ENCODE results near the gene PLCXD1.
"Not testable (repeated sequence)": the region's sequence is repeated elsewhere in the genome, so short reads cannot be mapped to it uniquely, and the experiment has no call there.

The PLCXD1 gene

GRCh38 chrX:316351-317325 is 35.5 kb downstream of the PLCXD1 start:
- no peak for DNase-seq (ENCODE audit: low spot score)

DNA sequence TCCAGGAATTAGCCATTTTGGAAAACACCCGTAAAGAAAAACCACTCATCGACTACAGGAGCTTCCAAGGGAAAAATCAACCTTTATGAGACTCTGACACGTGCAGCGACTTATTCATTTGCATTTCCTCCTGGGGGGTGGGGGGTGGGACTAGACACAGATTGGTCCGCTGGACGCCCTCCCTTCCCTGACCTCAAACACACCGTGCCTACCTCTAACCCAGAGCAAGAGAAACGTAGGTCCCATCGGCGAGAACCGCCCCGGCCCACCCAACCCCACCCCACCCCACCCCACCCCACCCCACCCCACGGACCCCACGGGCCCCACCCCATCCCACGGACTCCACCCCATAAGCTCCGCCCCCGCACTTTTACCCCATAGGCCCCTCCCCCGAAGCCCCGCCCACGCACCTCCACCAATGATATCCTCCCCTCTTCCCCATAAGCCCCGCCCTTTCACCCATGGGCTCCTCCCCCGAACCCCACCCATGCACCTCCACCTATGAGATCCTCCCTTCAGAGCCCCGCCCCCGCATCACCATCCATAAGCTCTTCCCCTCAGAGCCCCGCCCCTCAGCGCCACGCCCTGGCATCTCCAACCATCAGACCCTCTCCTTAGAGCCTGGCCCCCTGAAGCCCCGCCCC is 36.4 kb downstream of the PLCXD1 start:
- DNase-seq (ENCODE audit: low spot score): no peak

DNA sequence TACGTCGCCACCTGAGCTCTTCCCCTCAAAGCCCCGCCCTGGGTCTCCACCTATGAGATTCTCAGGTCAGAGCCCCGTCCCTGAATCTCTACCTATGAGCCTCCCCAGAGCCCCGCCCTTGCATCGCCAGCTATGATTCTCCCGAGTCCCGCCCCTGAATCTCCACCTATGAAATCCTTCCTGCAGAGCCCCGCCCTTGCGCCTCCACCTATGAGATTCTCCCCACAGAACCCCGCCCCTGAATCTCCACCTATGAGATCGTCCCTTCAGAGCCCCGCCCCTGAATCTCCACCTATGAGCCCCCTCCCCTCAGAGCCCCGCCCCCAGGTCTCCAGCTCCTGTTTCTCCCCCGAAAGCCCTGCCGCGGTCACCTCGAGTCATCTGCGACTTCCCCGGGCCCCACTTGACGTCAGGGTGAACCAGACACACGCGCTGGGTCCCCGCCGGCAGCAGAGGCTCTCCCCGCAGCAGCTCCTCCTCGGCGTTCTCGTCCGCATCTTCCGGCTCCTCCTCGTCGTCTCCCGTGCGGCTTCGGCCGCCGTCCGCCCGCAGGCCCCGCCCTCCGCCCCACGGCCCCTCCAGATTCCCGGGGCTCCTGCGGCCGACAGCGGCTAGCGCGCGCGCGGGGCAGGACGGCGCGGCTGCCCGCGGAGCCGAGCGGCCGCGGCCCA is 37.0 kb downstream of the PLCXD1 start:
- DNase-seq (ENCODE audit: low spot score): peak; percentile 99

- peak; percentile 100 for DNase-seq (ENCODE audit: low spot score)
These were observed 37.8 kb downstream of the PLCXD1 start, which contains the start of gene GTPBP6 for GRCh38 chrX:318739-319578. Gene GTPBP6, minus strand, starts transcription at chrX:318796. Its CDS starts 9 bp downstream, at chrX:318787.

DNA sequence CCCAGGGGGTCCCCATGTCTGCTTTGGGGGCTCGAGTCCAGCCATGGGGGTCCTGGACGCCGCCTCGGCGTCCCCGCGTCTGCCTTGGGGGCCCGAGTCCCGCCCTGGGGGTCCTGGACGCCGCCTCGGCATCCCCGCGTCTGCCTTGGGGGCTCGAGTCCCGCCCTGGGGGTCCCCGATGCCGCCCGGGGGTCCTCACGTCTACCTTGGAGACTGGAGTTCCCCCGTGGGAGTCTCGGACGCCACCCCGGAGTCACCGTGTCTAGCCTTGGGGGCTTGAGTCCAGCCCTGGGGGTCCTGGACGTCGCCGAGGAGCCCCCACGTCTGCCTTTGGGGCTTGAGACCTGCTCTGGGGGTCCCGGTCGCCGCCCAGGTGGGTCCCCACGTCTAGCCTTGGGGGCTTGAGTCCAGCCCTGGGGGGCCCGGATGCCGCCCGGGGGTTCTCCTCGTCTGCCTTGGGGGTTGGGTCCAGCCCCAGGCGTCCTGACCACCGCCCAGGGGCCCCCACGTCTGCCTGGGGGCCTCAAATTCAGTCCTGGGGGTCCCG is 38.5 kb downstream of the PLCXD1 start:
- DNase-seq (ENCODE audit: low spot score): peak; percentile 22

DNA sequence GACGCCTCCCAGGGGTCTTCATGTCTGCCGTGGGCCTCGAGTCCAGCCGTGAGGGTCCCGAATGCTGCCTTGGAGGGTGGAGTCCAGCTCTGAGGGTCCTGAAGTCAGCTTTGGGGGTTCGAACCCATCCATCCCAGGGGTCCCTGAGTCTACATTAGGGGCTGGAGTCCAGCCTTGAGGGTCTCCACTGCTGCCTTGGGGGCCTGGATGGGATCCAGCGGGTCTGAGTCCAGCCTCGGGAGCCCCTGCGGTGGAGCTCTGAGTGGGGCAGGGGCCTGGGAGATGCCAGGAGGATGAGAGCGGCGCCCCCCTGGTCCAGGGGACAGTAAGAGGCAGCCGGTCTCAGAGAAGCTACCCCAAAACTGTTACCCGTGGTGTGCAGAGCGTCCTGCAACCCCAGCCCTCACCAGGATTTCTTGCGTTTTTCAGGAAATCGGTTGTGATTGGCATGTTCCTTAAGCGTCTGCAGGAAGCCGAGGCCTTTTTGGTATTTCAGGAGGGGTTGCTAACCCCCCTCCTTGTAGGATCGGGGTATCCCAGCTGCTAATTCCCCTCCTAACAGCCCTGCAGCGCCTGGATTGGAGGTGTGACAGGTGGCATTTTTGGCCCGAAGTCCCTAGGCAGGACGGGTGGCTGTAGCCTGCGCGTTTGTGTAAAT is 39.1 kb downstream of the PLCXD1 start:
- DNase-seq (ENCODE audit: low spot score): peak; percentile 19

DNA sequence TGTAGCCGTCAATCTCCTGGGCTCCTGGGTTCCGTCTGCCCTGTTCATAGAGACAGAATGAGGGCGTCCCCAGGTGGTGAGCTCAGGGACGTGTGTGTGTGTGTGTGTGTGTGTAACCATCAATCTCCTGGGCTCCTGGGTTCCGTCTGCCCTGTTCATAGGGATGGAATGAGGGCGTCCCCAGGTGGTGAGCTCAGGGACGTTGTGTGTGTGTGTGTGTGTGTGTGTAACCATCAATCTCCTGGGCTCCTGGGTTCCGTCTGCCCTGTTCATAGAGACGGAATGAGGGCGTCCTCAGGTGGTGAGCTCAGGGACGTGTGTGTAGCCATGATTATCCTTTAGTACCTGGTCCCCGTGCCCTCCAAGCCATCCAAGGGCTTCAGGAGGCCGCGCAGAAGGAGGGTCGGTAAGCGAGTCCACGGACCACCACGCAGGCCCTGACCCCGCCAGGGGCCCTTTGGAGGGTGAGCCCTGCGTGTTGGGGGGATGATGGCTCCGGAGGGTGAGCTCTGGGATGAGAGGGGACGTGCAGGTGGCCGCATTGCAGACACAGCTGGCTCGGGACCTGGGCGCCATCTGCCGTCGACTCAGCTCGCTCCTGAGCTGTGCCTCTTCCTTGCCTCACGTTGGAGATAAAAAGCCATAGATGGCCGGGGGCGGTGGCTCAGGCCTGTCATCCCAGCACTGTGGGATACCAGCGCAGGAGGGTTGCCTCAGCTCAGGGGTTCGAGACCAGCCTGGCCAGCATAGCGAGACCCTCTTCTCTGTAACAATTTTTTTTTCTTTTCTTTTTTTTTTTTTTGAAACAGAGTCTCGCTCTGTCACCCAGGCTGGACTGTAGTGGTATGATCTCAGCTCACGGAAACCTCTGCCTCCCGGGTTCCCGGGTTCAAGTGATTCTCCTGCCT is 42.8 kb downstream of the PLCXD1 start:
- peak; percentile 35 for DNase-seq (ENCODE audit: low spot score)

DNA sequence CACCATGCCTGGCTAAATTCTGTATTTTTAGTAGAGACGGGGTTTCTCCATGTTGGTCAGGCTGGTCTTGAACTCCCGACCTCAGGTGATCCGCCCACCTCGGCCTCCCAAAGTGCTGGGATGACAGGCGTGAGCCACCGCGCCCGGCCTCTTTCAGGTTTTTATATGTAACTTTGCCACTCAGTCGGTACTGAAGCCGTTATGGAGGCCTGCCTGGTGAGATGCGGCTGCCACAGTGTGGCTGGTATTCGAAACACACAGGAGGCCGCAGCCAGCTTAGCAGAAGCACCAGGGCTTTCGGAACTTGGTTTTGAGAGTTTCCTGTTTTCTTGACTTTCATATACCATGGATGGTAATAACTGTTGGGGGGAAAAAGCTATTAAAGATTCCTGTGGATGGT is 43.5 kb downstream of the PLCXD1 start:
- DNase-seq (ENCODE audit: low spot score): not testable (repeated sequence)

- no peak for DNase-seq (ENCODE audit: low spot score)
These were observed 46.5 kb downstream of the PLCXD1 start for GRCh38 chrX:327660-328126.

DNA sequence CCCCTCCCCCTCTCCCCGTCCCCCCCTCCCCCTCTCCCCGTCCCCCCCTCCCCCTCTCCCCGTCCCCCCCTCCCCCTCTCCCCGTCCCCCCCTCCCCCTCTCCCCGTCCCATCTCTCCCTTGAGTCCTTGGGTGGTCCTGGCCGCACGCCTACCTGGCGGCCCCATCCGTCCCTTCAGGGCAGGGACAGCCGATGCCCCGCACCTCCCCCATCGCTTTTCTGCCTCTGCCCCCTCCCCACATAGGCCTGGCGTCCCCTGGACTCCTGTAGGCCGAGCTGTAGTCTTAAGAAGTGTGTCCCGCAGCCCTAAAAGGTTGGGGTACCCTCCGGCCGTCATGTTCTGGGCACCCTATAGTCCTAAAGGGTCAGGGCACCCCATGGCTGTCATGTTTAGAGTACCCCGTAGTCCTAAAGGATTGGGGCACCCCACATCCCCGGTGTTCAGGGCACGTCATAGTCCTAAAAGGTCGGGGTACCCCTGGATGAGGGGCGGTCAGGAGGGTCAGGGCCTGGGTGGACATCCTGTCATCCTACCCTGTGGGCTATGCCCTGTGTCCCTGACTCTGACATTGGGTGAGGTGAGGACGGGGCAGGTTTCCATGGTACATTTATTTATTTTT is 48.2 kb downstream of the PLCXD1 start:
- DNase-seq (ENCODE audit: low spot score): no peak

- DNase-seq (ENCODE audit: low spot score): not testable (repeated sequence)
These were observed 49.1 kb downstream of the PLCXD1 start for GRCh38 chrX:330141-330725.

GRCh38 chrX:330726-331150 is 49.6 kb downstream of the PLCXD1 start:
- DNase-seq (ENCODE audit: low spot score): no peak

DNA sequence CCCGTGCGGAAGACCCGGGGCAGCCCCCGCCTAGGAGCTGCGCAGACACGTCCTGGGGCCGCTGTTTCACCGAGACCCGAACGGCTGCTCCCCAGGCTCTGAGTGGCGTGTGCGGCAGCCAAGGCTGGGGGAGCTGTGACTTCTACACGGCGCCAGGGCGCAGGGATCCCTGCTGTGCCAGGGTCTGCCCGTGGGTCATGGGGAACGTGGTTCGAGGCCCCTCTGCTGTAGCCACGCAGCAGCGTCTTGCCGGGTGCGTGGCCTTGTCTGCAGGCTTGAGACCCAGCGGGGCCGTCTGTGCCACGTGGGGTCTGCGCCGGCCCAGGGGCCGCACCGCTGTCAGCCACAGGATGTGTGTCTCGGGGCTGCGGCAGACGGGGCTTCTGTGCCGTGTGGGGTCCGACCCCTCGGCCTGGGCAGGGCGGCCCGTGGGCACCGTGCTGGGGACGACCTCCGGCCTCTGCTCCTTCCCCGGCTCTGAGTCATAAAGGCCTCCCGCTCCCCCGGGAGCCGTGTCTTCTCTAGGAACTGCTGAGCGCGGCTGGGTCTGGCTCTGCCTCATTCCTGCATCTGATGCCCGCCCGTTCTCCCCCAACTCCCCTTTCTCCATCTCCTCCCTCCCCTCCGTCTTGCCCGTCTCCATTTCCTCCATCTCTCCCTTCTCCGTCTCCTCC is 50.1 kb downstream of the PLCXD1 start:
- no peak for DNase-seq (ENCODE audit: low spot score)

DNA sequence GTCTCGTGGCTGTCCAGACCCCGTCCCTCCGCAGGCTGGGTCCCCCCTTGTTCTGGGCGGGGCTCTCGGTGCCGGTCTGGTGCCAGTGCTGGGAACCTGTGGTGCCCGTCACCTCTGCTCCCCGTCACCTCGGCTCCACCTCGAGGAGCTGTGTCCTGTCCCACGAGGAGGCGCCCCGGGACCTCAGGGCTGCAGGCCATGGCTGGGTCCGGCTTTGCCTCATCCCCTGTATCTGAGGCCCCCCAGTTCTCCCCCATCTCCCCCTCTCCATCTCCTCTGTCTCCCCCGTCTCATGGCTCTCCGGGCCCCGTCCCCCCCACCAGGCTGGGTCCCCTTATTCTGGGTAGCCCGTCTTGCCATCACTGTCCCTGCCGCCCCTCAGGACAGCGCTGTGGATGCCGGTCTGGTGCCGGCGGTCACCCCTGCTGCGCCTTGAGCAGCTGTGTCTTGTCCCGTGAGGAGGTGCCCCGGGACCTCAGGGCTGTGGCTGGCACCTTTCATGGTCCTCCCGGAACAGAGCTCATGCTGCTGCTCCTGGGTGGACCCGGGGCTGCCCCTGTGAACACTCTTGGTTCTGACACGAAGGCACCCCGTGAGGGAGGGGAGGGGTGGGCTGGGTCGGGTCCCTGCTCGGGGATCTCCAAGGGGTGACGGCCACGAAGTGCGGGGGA is 50.8 kb downstream of the PLCXD1 start:
- no peak for DNase-seq (ENCODE audit: low spot score)

DNA sequence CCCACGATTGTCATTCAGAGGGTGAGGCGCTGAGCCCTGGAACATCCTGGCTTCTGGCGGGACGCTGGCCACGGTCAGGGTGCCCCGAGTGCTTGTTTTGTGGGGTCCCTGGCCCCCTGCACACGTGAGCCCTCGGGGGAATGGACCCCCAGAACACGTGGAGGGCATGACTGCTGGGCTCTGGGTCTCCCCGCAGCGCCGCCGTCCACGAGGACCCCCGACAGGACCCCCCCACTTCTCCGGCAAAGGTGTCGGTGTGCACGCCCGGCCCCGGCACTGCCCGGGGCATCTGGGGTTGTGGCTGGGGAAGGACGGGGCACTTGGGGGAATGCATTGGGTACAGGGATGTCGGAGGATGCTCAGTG is 51.3 kb downstream of the PLCXD1 start:
- no peak for DNase-seq (ENCODE audit: low spot score)

DNA sequence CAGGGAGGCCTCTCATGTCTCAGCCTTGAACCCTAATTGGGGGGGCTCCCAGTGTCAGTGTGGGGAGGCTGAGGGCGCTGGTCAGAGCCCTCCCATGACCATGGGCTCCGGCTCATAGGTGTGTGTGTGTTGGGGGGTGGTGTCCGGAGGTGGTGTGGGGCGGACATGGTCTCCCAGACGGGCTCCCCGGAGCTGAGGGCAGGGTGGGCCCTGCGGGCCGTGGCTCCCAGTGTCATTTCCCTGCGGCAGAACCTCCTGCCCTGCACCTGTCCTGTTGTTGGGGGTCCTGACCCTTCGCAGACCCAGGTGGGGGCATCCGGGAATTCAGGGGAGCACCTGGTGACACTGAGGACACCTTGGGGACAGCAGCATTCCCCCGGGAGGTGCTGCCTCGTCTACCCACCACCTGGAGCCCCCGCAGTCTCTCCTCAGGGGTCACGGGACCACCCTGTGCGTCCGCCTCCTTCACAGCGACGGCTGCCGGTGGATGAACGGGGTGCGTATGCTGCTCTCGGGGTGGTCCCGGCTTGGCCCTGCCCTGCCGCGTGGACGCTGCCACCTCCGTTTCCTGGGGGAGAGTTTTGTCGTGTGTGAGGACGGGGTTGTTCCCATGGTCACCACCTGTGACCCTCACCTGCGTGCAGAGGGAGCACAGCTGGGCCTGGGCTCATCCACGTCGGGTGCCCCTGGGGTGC is 51.9 kb downstream of the PLCXD1 start:
- no peak for DNase-seq (ENCODE audit: low spot score)
